Stimulated activated naive B cell treated with anti-CD40 and anti-IgM and Interleukin-4, amounts not matched to agents 10 μg/mL and 1 μg/mL and 100 μg/mL, for 72 hours (primary cell): ENCODE measurements around the gene TRMU.

Experiments used
- ATAC-seq, 2 donors: fragments of 150-1000 bp; cut with Tn5 transposase; replicated peaks; 2 replicates each; pipeline ENCODE4 v1.10.0; 2021; ENCODE audit warnings: moderate library complexity in 1 of 2
- DNase-seq: peaks from one replicate; pipeline ENCODE4 v3.0.0; 2021
- H3K27ac Mint-ChIP-seq: one replicate; pipeline ENCODE4 v1.8.0; 2022; ENCODE audit warnings: mild to moderate bottlenecking, mixed read lengths
- H3K27me3 Mint-ChIP-seq, 2 donors: one replicate each; pipeline ENCODE4 v1.8.0; 2022; ENCODE audit warnings: mixed read lengths in 2 of 2
- H3K36me3 Mint-ChIP-seq, 2 donors: one replicate each; pipeline ENCODE4 v1.8.0; 2022; ENCODE audit warnings: mixed read lengths in 2 of 2, mild to moderate bottlenecking in 1 of 2
- H3K4me1 Mint-ChIP-seq, 2 donors: one replicate each; pipeline ENCODE4 v1.8.0; 2022; ENCODE audit warnings: mixed read lengths in 2 of 2, mild to moderate bottlenecking in 1 of 2
- H3K4me3 Mint-ChIP-seq, 2 donors: one replicate each; pipeline ENCODE4 v1.8.0; 2022; ENCODE audit warnings: mild to moderate bottlenecking in 2 of 2, mixed read lengths in 2 of 2, moderate library complexity in 1 of 2
- H3K9me3 Mint-ChIP-seq, 2 donors: one replicate each; pipeline ENCODE4 v1.8.0; 2022; ENCODE audit warnings: mixed read lengths in 2 of 2, mild to moderate bottlenecking in 1 of 2

The TRMU gene

DNA sequence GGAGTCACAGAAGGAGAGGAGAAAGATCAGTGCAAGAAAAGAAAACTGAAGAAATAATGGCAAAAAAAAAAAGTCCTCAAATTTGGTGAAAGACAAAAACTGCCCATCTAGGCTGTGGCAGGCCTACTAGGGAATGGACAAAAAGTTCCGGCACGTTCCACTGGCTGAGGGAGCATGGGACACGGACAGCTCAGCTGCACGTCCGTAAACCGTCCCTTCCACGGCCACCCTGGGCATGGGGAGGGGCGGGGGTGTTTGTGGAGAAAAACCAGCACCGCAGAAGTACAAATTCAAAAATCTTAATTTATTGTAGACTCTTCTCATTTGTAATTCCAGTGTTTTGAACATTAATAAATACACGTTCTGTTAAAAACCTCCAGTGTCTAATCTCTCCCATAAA, 25.4 kb downstream of the TRMU start:
- Mint-ChIP-seq H3K4me1 (peaks cover 7 to 13% of the 10 kb centered on the region in 2 donors), H3K9me3 (no peaks in the 10 kb centered on the region), H3K27me3 (peaks cover 0 to 6% of the 10 kb centered on the region in 2 donors), H3K27ac (no peak overlapping the region), H3K4me3 (no peak overlapping the region), H3K36me3 (peaks cover 33 to 42% of the 10 kb centered on the region in 2 donors)
- no peak for DNase-seq
- no peak for ATAC-seq

DNA sequence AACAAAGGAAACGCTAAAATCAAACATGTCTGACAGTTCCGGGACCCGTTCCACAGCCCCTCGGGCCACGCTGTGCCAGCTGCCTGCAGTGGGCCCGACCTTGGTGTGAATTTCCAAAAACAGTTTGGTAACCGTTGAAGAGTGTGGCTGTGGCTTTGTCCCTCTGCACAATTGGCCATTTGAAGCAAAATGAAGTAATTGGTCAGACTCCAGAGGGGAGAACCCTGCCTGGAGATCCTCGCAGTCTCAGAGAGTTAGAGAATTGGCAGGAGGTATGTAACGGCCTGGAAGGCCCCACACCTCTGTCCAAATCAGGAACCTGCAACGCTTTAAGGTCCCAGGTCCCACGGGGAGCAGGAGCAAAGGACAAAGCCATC, 26.3 kb downstream of the TRMU start:
- Mint-ChIP-seq H3K27ac (no peak overlapping the region), H3K27me3 (peaks cover 0 to 7% of the 10 kb centered on the region in 2 donors), H3K36me3 (peaks cover 32 to 38% of the 10 kb centered on the region in 2 donors), H3K9me3 (no peaks in the 10 kb centered on the region), H3K4me3 (no peak overlapping the region), H3K4me1 (peaks cover 7 to 13% of the 10 kb centered on the region in 2 donors)
- DNase-seq = no peak
- no peak for ATAC-seq

GRCh38 chr22:46362203-46362933, 26.9 kb downstream of the TRMU start:
- Mint-ChIP-seq H3K27ac (peak overlapping the region; percentile 39), H3K27me3 (peaks cover 0 to 11% of the 10 kb centered on the region in 2 donors), H3K36me3 (peaks cover 28 to 36% of the 10 kb centered on the region in 2 donors), H3K4me3 (no peak overlapping the region), H3K4me1 (peaks cover 7 to 13% of the 10 kb centered on the region in 2 donors), H3K9me3 (no peaks in the 10 kb centered on the region)
- ATAC-seq (peak; percentile 64 to 69), DNase-seq (peak; percentile 28)

GRCh38 chr22:46362934-46363515, 27.5 kb downstream of the TRMU start:
- peaks cover 4 to 16% of the 10 kb centered on the region in 2 donors for H3K27me3 Mint-ChIP-seq
- ATAC-seq = no peak
- no peak overlapping the region for H3K4me3 Mint-ChIP-seq
- no peak overlapping the region for H3K27ac Mint-ChIP-seq
- H3K4me1 Mint-ChIP-seq = peaks cover 10 to 13% of the 10 kb centered on the region in 2 donors
- H3K36me3 Mint-ChIP-seq = peaks cover 25 to 33% of the 10 kb centered on the region in 2 donors
- no peaks in the 10 kb centered on the region for H3K9me3 Mint-ChIP-seq
- DNase-seq = no peak

DNA sequence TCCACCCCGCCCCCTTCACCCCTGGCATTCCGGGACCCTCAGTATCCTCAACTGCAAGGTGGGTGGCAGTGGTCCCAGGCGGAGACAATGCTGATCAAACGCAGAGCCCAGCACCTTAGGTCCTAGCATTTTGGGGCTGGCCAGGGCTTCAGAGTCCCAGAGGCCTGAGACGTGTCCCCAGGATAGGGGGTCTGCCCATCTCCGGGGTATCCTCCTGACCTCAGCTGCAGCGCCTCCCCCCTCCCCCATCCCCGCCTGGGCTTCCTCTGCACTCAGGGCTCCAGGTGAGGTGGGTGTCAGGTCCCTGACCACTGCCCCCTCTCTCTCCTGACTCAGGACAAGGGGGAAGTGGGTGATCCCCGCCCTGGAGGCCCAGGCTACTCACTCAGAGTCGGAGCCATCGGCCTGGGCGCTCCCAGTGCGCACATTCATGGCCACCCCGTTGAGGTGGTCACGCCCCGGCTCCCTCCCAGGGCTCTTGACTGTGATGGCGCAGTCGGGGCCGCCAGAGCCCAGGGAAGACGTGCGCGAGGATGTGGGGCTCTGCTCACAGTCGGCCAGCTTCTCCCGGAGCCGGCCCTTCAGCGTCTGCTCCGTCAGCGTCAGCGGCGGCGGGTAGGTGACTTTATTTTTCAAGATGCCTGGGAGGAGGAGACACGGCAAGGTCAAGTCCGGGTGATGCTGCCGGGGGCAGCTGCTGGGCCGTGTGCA, 28.3 kb downstream of the TRMU start:
- no peak overlapping the region for H3K27ac Mint-ChIP-seq
- peaks cover 19 to 27% of the 10 kb centered on the region in 2 donors for H3K36me3 Mint-ChIP-seq
- DNase-seq (no peak), ATAC-seq (no peak)
- H3K27me3 Mint-ChIP-seq = peaks cover 5 to 24% of the 10 kb centered on the region in 2 donors
- H3K4me1 Mint-ChIP-seq = peaks cover 10 to 13% of the 10 kb centered on the region in 2 donors
- no peaks in the 10 kb centered on the region for H3K9me3 Mint-ChIP-seq
- H3K4me3 Mint-ChIP-seq = no peak overlapping the region

- Mint-ChIP-seq H3K27me3 (peaks cover 5 to 31% of the 10 kb centered on the region in 2 donors), H3K27ac (no peak overlapping the region), H3K4me3 (no peak overlapping the region), H3K4me1 (peaks cover 10 to 13% of the 10 kb centered on the region in 2 donors), H3K36me3 (peaks cover 15 to 21% of the 10 kb centered on the region in 2 donors), H3K9me3 (no peaks in the 10 kb centered on the region)
- ATAC-seq (peak; percentile 73 to 74), DNase-seq (peak; percentile 47)
These were observed 29.0 kb downstream of the TRMU start for GRCh38 chr22:46364341-46365165.

DNA sequence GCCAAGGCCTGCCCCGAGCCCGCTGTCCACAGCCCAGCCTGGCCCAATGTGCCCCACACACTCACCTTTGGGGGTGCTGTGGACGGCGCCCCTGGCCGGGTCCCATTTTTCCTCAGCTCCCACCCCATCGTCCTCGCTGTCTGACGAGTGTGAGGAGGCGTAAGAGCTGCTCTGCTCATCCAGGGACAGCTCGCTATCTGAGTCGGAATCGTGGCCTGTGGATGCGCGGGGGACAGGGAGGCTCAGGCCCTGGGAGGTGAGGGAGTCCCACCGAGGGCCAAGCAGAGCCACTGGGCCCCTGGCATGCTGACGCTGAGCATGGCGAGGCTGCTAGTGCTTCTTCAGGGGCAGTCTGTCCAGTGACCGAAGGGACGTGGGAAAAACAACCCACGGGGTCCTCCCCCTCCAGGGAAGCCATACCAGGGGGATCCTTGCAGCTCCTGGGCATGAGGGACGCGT, 29.7 kb downstream of the TRMU start:
- ATAC-seq (no peak), DNase-seq (no peak)
- H3K9me3 Mint-ChIP-seq = no peaks in the 10 kb centered on the region
- no peak overlapping the region for H3K4me3 Mint-ChIP-seq
- peaks cover 5 to 31% of the 10 kb centered on the region in 2 donors for H3K27me3 Mint-ChIP-seq
- no peak overlapping the region for H3K27ac Mint-ChIP-seq
- peaks cover 10 to 13% of the 10 kb centered on the region in 2 donors for H3K4me1 Mint-ChIP-seq
- H3K36me3 Mint-ChIP-seq = peaks cover 10 to 15% of the 10 kb centered on the region in 2 donors

DNA sequence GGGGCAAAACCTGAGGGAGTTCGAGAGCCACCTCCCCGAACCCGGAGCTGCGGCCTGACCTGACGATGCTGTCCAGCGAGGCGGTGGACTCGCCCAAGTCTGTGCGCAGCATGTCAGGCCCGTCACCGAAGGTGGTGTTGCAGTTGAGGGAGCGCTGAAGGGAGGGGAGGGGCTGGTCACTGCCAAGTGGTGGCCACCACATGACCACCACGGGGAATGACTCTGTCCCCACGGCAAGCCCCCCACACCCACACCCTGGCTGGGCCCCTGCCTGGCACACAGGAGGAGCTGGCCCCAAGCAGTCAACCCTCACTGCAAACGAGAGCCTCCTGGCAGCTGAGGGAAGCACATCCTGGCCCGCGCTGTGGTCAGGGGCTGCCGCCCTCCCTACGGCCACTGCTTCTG, 30.8 kb downstream of the TRMU start:
- Mint-ChIP-seq H3K4me3 (no peak overlapping the region), H3K4me1 (peaks cover 10 to 13% of the 10 kb centered on the region in 2 donors), H3K9me3 (no peaks in the 10 kb centered on the region), H3K36me3 (peaks cover 8 to 9% of the 10 kb centered on the region in 2 donors), H3K27me3 (peaks cover 5 to 31% of the 10 kb centered on the region in 2 donors), H3K27ac (no peak overlapping the region)
- no peak for ATAC-seq
- no peak for DNase-seq

- no peak for DNase-seq
- ATAC-seq = peak in 1 of 2 donors; percentile 4
- Mint-ChIP-seq H3K36me3 (peaks cover 8 to 16% of the 10 kb centered on the region in 2 donors), H3K4me1 (peaks cover 13 to 16% of the 10 kb centered on the region in 2 donors), H3K27me3 (peaks cover 13 to 35% of the 10 kb centered on the region in 2 donors), H3K9me3 (no peaks in the 10 kb centered on the region), H3K4me3 (no peak overlapping the region), H3K27ac (no peak overlapping the region)
These were observed 31.5 kb downstream of the TRMU start for GRCh38 chr22:46366801-46367706.

- H3K4me1 Mint-ChIP-seq = peaks cover 8 to 14% of the 10 kb centered on the region in 2 donors
- no peak overlapping the region for H3K27ac Mint-ChIP-seq
- no peaks in the 10 kb centered on the region for H3K9me3 Mint-ChIP-seq
- DNase-seq = peak; percentile 59
- H3K27me3 Mint-ChIP-seq = peaks cover 14 to 42% of the 10 kb centered on the region in 2 donors
- no peak overlapping the region for H3K4me3 Mint-ChIP-seq
- peaks cover 8 to 15% of the 10 kb centered on the region in 2 donors for H3K36me3 Mint-ChIP-seq
- peak; percentile 84 for ATAC-seq
These were observed 32.2 kb downstream of the TRMU start for GRCh38 chr22:46367707-46368191.

DNA sequence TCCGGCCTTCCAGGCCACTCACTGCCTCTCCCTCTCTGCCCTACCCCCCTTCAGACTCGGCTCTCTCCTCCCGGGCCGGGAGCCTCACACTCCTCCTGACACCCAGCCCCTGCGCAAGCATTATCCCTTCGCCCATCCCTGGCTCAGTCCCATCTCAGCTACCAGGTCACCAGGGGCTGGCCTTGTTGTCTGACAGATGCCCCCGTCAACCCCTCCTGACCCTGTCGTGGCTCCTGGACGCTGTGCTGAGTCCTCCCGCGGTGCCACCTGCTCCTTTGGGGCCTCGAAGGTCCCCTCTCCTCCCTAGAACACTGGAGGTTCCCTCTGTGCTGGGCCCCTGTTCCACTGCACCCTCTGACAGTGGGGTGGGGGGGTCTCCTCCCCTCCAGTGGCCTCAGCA, 32.9 kb downstream of the TRMU start:
- DNase-seq = no peak
- no peak overlapping the region for H3K27ac Mint-ChIP-seq
- no peaks in the 10 kb centered on the region for H3K9me3 Mint-ChIP-seq
- H3K4me3 Mint-ChIP-seq = no peak overlapping the region
- H3K4me1 Mint-ChIP-seq = peaks cover 8 to 16% of the 10 kb centered on the region in 2 donors
- ATAC-seq = no peak
- peaks cover 3 to 14% of the 10 kb centered on the region in 2 donors for H3K36me3 Mint-ChIP-seq
- peaks cover 14 to 46% of the 10 kb centered on the region in 2 donors for H3K27me3 Mint-ChIP-seq

DNA sequence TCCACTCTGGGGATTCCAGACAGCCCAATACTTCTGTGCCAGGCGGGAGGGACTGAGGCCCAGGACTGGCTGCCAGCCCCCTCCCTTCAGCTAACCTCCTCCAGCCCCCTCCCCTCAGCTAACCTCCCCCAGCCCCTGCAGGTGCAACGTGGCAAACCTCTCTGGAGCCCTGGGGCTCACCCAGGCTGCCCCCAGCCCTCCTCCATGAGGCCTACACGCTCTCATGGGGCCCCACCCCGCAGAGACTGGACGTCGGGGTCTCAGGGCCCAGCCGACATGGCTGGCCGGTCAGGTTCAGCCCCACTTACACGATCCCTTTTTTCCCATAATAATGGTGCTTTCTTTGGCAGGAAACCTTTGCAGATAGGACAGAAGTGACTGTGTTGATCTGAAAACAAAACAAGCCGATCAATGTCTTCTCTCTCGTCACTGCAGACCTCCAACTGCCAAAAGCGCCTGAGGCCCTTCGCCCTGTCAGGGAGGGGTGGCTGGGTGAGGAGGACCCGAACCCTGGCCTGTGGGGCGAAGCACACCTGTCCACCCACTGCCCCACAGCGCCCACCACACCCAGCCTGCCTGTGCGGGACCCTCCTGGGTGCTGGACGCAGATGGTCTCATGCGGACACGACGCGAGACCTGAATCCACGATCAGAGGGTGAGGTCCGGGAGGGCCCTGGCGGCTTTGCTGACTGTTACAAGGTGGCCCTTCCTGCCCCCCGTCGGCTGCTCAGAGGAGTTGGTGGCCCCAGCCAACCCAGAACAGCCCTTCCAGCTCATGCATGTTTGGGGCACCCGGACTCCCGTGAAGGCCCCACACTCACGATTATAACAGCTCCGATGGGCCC, 33.6 kb downstream of the TRMU start:
- DNase-seq (no peak), ATAC-seq (no peak)
- Mint-ChIP-seq H3K4me3 (no peak overlapping the region), H3K4me1 (peaks cover 12 to 20% of the 10 kb centered on the region in 2 donors), H3K27me3 (peaks cover 14 to 46% of the 10 kb centered on the region in 2 donors), H3K36me3 (peaks cover 3 to 14% of the 10 kb centered on the region in 2 donors), H3K9me3 (no peaks in the 10 kb centered on the region), H3K27ac (no peak overlapping the region)
